HG03520 (cell line): ENCODE data around the gene CSNK2A3.

ENCODE experiments used
- ATAC-seq: cut with Tn5 transposase; IDR thresholded peaks from one replicate; pipeline ENCODE4 v1.9.1; 2021; ENCODE audit warnings: mild to moderate bottlenecking, moderate library complexity; ENCODE audit not compliant: unreplicated experiment

Gene CSNK2A3

DNA sequence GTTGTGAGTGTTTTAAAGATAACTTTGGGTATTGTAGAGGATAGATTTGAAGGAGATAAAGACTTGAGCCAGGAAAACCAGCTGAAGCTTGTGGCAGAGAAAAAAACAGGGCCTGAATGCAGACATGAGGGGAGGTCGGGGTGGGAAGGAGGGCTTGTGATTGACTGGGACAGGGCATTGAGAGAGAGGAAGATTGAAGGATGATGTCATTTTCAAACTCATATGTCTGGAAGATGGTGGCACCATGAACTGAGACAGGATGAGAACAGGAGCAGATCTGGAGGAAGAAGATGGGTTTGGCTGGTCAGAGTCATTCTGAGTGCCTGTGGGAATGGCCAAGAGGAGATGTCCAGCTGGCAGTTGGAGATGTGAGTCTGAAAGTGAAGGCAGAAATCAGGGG is 14.7 kb downstream of the CSNK2A3 start:
- ATAC-seq, result no peak

- ATAC-seq, result no peak
Measured at GRCh38 chr11:11336664-11337063, 16.4 kb downstream of the CSNK2A3 start.

DNA sequence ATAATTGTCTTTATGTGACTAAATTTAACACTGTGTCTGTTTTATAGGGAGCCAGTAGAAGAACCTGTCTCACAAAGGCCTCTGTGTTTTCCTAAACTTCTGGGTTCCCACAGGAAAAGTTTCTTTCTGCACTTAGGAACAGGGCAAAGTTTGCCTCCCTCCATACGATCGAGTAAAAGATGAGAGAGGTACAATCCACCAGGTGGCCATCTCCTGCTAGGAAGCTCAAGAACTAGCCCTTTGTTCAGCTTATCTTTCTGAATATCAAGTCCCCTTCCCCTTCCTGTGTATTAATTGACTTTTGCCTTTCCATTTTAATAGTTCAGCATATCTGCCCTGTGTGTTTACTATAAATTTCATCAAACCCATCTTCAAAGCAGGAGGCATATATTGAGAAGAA is 18.0 kb downstream of the CSNK2A3 start:
- ATAC-seq, result no peak

- ATAC-seq, result no peak
Measured at GRCh38 chr11:11334607-11335006, 18.4 kb downstream of the CSNK2A3 start.

DNA sequence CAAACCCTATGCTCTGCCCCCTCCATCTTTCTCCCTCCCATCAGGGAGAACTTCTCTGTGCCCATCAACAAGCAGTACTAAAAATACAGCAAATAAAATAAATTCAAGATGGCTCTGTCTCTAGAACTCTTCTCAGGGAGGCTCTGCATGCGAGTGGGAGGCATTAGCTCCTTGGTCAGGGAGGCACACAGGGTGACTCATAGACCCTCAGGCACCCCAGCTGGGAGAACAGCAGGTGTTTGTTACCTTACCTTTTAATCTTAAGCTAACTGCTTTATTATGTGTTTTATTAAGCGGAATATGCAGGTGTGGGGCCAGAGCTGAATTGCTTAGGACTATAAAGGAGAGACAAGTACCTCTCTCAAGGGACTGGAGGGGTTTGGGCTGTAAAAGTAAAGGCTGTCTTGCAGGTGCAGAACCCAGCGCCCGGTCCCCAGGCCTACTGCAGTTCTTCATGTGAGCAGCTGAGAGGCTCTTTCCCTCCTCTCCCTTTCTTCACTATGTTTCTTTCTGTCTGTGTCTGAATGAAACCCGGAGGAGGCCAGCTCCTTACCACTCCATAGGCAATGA is 20.8 kb downstream of the CSNK2A3 start:
- ATAC-seq, result no peak

GRCh38 chr11:11329062-11329806 is 23.8 kb downstream of the CSNK2A3 start:
- ATAC-seq, result no peak

GRCh38 chr11:11324090-11324489 is 29.0 kb downstream of the CSNK2A3 start:
- no peak for ATAC-seq

DNA sequence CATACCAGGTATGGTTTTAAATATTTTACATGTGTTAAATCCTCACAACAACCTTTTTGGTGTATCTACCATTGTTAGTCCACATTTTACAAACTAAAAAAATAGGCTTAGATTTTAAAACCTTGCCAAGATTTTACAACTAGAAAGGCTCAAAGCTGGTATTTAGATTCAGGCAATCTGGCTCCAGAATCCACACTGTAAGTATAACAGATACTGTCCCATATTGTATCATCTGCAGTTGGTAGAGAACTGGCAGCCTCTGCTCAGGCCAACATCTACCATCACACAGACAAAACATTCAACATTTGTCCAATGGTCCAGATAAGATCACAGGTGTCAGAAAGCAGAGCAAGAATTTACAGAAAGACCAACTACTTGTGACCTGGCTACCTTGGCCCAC is 30.9 kb downstream of the CSNK2A3 start:
- no peak for ATAC-seq

GRCh38 chr11:11320825-11321224 is 32.2 kb downstream of the CSNK2A3 start:
- ATAC-seq, result no peak

- peak; percentile 95 for ATAC-seq
Measured at GRCh38 chr11:11318961-11319360, 34.1 kb downstream of the CSNK2A3 start.

DNA sequence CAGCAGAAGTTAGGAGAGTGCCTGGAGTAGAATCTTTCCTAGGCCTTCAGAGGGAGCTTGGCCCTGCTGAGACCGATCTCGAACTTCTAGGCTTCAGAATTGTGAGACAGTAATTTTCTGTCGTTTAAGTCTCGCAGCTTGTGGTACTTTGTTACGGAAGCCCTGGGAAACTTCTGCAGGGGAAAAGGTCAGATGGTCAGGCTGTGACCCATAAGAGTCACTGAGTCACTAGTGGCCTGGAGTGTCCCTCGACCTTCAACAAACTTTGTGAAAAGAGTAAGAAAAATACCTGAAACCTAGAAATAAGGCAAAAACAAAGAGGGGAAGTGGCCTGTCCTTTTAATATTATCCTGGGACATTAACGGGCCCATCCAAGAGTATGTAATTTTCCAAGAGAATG is 34.6 kb downstream of the CSNK2A3 start:
- ATAC-seq, result no peak

GRCh38 chr11:11316651-11317230 is 36.3 kb downstream of the CSNK2A3 start:
- ATAC-seq, result no peak

GRCh38 chr11:11313902-11314692 is 39.0 kb downstream of the CSNK2A3 start:
- no peak for ATAC-seq

DNA sequence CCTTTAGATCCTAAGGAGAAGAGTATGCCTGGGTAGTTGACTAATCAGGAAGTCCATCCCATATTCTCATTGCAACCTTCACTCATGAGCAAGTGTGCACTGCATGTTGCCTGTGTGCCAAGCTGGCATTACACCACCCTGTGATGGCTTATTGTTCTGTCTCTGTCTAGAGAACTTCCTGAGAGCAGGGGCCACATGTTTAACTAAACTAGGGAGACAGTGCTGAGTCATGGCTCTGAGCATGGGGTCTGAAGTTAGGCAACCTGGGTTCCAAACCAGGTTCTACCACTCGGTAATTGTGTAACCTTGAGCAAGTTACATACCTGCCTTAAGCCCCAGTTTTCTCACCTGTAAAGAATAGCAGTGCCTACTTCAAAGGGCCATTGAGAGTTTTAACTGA is 39.6 kb downstream of the CSNK2A3 start:
- no peak for ATAC-seq

DNA sequence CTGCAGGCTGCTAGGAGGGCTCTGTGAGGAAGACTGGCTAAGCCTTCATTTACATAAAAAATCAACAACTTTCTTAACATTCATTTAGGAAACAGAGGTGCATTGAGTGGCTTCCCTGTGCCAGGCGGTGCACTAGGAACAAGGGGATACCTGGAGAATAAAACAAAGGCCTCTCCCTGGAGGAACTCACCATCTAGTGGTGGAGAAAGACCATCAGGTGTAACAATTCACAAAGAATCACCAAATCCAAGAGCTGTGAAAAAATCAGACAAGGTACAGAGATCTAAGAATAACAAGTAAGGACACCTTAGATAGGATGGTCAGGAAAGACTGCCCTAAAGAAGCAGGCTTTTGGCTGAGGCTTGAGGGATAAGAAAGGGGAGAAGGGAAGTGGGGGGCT is 40.3 kb downstream of the CSNK2A3 start:
- no peak for ATAC-seq

DNA sequence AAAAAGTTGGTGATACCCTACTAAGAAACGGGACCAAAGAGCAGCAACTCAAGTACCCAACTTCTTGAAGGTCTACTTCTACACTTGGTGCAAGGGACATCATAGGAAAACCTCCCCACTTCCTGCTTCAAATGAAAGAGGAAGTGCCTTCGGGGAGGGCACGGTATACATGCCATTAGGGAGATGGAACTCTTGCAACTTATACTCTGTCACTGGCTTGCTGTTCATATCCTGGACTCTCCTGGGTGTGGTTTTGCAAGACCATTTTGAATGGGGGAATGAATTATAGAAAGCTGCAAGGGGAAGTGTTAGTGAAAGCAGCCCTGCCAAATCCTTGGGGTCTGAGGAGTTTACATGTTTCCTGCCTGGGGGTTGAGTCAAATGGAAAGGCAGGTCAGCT is 41.9 kb downstream of the CSNK2A3 start:
- ATAC-seq, result no peak

GRCh38 chr11:11309906-11310305 is 43.1 kb downstream of the CSNK2A3 start:
- no peak for ATAC-seq

- ATAC-seq, result no peak
Measured at GRCh38 chr11:11308249-11308648, 44.8 kb downstream of the CSNK2A3 start.

- ATAC-seq, result no peak
Measured at GRCh38 chr11:11306855-11307254, 46.2 kb downstream of the CSNK2A3 start.

GRCh38 chr11:11304550-11304949 is 48.5 kb downstream of the CSNK2A3 start:
- no peak for ATAC-seq

DNA sequence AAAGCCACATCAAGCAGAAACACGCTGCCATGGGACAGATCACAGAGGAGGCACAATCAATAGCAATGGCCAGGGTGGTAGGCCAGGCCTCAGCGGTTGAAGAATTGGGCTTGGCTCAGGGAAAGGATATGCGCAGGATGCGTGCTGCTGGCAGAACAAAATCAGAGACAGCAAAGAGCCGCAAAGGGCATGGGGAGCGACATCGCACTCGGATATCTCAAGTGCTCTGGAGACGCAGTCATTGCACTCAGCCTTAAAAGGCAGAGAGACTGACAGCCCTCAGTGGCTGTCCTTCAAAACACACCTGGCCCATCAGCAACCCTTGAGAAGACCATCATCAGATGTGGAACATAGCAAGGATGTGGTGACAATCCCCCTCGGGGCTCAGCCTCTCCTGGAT is 50.5 kb downstream of the CSNK2A3 start:
- no peak for ATAC-seq
